GM19043 (cell line): ENCODE results near the gene MPDZ.
"Not testable (repeated sequence)": the region's sequence is repeated elsewhere in the genome, so short reads cannot be mapped to it uniquely, and the experiment has no call there.

Source experiments
- ATAC-seq: cut with Tn5 transposase; IDR thresholded peaks from one replicate; pipeline ENCODE4 v1.9.1; 2021; ENCODE audit warnings: low read depth; ENCODE audit not compliant: unreplicated experiment

MPDZ gene

DNA sequence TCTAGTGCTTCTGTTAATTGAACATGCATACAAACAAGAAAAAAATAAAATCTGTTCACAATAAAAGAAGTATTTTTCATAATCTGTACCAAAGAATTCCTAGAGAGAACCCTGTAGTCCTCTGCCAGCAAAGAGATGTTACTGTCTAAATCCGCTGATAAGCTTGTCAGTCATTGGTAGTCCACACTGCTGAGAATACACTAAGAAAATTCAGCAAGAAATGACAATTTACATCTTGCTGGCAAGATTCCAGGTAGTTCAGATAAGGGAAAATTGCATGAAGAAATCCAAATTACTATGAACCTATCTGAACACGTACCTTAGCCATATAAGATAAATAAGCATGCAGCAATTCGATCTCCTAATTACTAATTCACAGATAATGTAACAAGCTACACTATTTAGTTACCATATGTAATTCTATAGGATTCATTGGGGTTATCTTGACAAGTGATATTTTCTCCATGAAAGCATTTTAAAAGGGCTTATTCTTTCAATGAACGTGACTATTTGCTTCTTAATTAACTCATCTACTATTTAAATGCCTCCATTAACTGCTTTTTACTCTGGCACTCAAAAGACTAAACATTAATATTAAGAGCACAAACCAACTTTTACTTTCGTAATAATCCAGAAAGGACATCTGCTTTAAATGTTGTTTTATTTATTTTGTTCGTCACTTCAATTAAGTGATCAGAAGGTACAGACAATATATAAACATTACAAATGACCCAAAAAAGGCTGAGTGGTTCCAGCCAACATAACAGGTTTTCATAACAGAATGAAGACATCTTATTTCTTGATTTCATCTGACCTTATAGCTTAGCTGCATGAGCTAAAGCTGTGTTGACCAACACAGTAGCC, 9.7 kb downstream of the MPDZ start:
- ATAC-seq = no peak

- no peak for ATAC-seq
Measured at GRCh38 chr9:13268469-13268868, 11.0 kb downstream of the MPDZ start.

DNA sequence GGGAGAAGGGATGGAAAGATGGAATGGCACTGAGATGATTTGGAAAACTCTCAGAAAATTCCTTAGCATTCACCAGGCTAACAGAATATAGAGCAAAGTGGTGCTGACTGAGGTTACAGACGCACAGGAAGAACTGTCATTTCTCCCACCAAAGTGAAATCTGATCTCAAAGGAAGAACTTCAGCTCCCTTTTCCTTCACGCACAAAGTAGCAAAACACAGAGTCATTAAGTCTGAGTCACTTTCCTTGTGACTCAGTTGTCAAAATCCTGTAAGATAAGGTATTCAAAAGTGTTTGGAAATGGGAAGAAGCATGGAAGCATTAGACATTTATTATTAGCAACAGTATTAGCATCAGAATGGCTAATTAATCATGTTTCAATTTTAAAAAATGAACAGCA, 11.7 kb downstream of the MPDZ start:
- no peak for ATAC-seq

DNA sequence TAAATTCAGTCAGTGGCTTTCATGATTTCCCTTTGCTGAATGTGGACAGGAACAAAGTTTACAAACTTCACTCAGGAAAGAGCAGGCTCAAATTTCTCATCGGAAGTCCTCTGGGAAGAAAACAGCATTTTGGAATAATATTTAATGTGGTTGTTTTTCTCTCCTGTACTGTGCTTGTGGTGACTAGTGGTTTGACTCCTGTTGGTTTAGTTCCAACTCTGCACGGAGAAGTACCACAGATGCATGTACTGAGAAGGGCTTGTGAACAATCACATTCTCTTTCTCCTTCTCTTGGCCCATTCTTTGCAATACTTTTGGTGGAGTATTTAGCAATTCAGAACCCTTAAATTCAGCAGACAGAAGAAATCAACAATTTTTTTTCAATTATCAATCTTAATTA, 13.3 kb downstream of the MPDZ start:
- no peak for ATAC-seq

DNA sequence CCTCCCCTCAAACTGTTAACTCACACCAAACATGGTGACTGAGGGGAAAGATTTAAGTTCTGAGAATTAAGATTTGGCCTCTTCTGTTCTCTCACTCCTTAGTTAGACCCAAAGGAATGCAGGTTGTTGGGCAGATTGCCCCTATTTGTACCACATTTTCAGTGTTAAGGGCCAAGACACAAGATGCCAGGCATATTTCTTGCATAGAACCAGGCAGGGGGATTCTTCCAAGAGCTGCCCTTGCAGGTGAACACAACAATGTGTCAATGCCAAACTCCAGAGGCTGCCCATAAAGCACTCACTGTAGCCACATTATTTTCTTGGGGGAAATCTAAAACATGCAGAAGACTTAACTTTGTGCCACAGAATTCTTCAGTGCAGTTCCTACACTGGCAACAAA, 14.7 kb downstream of the MPDZ start:
- ATAC-seq = no peak

DNA sequence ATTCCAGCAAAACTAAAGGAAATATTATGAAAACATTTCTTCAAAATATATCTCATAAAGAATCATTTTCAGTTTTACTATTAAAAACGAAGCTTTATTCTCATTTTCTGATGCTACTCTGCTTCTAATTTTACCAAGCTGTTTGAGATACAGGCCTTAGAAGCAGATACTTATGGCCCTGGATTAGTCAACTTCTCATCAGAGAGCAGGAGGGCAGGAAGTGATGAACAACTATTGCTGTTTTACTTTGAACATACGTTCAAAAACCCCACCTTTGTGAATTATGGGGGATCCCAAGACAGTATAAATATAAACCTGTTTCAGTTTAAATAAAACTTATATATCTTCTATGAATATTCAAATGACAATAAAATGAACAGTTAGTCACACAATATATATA, 16.0 kb downstream of the MPDZ start:
- ATAC-seq = no peak

DNA sequence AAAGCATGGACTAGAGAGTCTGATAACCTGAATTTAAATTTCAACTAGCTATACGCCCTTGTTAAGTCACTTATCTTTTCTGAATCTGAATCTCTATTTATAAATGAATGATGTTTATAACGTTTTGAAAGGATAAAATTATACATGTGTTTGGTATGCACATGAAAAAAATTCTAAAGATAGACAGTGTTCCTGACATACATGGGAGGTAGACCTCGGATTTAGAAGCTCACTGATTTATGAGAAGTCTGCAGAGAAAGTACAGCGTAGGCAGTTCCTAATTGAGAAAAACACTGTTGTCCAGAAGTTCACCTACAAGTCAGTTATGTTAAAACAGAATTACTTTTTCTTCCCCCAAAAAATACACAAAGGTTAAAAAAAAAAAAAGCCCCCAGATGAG, 26.6 kb downstream of the MPDZ start:
- no peak for ATAC-seq

DNA sequence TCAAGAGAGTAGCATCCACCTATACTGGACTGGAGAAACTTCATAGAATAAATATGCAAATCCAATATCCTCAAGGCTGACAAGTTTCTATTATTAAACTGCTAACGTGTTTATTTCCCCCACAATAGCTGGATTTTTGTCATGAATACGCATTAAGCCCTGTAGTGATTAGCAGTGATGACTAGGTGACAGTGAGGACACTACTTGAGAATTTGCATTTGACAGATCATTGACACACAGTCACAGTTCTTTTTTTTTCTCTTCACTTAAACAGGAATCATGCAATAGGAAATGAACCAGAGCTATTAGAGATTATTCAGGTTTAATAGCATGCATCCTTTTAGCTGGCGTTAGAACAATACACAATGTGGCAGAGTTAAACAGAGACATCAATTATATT, 35.3 kb downstream of the MPDZ start:
- no peak for ATAC-seq

DNA sequence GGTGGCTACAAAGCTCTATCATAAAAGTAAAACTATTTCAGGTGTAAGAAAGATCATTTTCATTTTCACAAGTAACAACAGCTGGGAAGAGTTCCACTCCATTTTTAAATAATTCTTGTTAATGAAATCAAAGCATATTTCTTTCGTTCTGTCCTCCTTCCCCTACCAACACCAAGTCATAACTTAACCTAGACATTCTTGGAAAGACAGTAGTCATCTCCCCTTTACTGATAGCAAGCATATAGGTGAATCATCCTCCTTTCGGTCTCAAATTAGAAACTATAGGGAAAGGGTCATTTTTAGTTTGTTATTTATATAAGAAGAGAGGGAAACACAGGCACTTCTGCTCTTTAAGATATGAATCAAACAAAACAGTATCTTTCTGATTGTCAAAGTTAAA, 38.2 kb downstream of the MPDZ start:
- ATAC-seq = no peak

DNA sequence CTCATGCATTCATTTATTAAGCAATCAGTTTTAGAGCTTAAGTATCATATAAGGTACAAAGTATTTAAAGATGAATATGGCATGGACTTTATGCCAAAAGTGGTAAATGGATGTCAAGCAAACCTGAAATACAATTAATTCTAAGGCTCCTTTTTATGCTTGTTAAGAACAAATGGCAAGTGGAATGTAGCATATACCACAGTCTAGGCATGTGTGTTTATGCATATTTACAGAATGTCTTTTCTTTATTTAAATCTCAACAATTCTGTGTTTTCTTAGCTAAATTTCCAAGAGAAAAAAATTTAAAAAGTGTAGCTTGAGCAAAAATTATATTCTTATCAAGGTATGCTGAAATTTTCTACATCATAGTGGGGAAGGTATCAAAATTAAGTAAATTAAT, 39.8 kb downstream of the MPDZ start:
- ATAC-seq = no peak

GRCh38 chr9:13239208-13239607, 40.3 kb downstream of the MPDZ start:
- no peak for ATAC-seq

GRCh38 chr9:13234932-13235331, 44.6 kb downstream of the MPDZ start:
- no peak for ATAC-seq

DNA sequence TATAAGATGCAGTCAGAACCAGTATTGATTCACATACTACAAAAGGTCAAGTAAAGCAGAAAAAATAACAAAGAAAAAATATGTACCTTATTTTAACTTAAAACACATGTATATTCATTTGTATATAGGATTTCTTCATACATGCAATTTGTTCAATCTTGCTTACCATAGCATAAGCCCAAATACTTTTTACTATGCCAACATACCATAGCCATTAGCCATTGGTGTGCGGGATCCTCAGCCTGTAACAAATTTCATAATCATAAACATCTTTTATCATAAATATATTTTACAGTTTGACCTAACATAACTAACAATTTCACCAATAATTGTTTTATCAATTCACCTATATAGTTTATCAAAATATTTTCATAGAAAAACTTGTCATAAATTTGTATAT, 51.1 kb downstream of the MPDZ start:
- no peak for ATAC-seq

DNA sequence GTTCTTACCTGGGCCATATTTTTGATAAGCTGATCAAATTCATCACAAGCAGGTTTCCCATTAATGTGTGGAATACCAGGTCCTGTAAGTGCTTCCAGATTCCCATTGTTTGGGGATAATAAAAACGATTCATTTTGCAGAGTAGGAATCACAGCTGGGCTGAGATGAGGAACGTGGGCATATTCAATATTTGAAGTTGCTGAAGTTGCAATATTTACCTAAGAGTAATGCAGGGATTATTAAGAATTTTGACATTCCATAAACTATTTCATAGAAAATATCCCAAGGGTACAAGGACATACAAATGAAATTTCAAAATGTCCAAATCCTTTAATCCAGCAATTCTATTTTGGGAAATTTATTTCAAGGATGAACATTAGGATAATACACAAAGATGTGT, 55.1 kb downstream of the MPDZ start:
- ATAC-seq = no peak

- ATAC-seq = not testable (repeated sequence)
Measured at GRCh38 chr9:13222733-13223132, 56.8 kb downstream of the MPDZ start.

DNA sequence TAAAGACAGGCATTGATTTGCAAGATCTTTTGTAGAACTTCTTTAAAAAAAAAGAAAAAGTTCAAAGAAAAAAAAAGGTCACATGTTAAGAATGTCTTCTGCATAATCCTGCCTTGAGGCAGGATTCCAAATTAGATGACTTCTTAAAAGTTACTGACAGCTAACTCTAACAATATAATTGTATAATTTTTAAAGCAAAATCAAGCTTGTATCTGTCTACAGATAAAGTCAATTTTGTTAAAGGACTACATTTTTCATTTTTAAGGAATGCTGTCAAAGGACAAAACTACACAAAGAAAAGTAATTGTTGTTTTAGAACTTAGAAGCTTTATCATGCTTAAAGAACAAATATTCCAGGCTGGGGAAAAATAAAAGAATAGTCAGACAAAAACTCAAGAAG, 57.8 kb downstream of the MPDZ start:
- no peak for ATAC-seq

DNA sequence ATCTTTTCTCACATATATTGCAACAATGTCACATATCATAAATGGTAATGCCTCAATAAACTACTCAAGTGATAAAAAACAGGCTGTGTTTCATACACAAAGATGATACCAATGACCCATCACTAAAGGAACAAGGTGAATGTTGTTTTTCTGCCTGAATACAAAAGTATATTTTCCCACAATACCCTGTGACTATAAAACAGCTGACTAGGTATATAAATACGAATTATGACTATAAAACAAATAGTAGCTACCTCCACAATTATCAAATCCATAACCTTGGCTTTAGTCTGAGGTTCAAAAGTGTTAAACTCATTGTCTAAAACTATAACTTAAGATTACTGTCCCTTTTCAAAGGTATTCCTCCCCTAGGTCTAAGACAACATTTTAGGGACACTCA, 58.7 kb downstream of the MPDZ start:
- no peak for ATAC-seq

DNA sequence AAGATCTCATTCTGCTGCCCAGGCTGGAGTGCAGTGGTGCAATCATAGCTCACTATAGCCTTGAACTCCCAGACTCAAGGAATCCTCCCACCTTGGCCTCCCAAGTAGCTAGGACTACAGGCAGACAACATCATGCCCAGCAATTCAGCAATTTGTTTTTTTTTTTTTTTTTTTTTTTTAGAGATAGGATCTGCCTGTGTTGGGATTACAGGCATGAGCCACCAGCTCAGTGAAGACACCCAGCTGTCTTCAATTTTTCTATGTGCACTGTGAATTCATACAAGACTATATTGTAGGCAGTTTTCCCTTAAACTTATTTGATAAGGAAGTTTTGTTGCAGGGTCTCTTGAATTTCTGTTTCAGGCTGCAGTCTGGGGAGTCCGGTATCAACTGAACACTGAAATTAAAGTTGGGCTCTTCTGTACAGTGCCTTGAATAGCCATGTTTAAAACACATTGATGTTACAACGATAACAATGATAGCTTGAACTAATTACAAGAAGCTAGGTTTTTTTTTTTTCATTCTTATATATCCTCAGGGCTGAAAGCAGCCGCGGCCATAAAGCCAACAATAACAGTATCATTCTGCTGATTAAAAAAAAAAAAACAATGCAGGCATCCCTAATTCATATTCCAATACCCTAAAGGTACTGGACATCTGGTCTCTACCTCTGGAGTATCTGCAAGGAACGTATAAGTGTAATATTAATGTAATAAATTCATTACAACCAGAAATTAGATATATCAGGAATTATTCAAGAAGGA, 63.5 kb downstream of the MPDZ start:
- no peak for ATAC-seq

- ATAC-seq = no peak
Measured at GRCh38 chr9:13213998-13214397, 65.5 kb downstream of the MPDZ start.

GRCh38 chr9:13213337-13213736, 66.2 kb downstream of the MPDZ start:
- no peak for ATAC-seq

GRCh38 chr9:13210306-13210705, 69.2 kb downstream of the MPDZ start:
- ATAC-seq = no peak

DNA sequence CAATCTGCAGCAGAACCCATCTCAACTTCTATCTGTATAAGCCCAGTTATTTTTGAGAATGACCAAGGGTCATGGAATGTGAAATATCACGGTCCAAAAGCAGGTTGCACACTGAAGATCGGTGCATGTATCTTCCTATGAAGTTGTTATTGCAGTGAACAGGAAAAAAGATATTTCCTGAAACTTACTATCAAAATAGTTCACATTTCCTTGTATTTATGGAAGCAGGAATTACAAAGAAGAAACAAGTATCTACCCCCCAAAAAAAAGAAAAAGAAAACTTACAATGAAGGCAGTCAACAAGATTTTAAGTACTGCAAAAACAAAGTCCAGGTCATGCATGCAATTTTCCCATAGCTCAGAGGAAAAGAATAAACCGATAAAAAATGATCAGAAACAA, 70.0 kb downstream of the MPDZ start:
- ATAC-seq = no peak
